HEK293 (cell line): ENCODE measurements around the gene TMEM256.
"Not testable (repeated sequence)": the region's sequence is repeated elsewhere in the genome, so short reads cannot be mapped to it uniquely, and the experiment has no call there.

Experiments used
- BCL11A ChIP-seq: fragments of 450-650 bp; formaldehyde crosslinking; IDR thresholded peaks from 2 replicates; pipeline ENCODE4 v1.5.1; 2016; ENCODE audit warnings: low read depth, missing biosample characterization, missing genetic modification characterization
- EGR2 ChIP-seq: fragments of 450-650 bp; formaldehyde crosslinking; IDR thresholded peaks from 2 replicates; pipeline ENCODE4 v1.5.1; 2016; ENCODE audit warnings: low read depth, missing biosample characterization, missing genetic modification characterization
- ZNF221 ChIP-seq: fragments of 450-650 bp; formaldehyde crosslinking; IDR thresholded peaks from 2 replicates; pipeline ENCODE4 v1.5.1; 2017; ENCODE audit warnings: missing biosample characterization, missing genetic modification characterization, borderline replicate concordance
- ZNF626 ChIP-seq: fragments of 450-650 bp; sonication (Bioruptor Pico); formaldehyde crosslinking; IDR thresholded peaks from 2 replicates; pipeline ENCODE4 v1.5.1; 2018; ENCODE audit warnings: missing biosample characterization, missing genetic modification characterization, inconsistent platforms
- ZNF629 ChIP-seq: fragments of 450-650 bp; formaldehyde crosslinking; IDR thresholded peaks from 2 replicates; pipeline ENCODE4 v1.5.1; 2017; ENCODE audit warnings: missing biosample characterization, missing genetic modification characterization
- TF ChIP-seq, protein P1 (sequence below): fragments of 450-650 bp; formaldehyde crosslinking; IDR thresholded peaks from 2 replicates; pipeline ENCODE4 v1.5.1; 2016; ENCODE audit warnings: missing biosample characterization, missing genetic modification characterization
- TF ChIP-seq, protein P2 (sequence below): fragments of 450-650 bp; formaldehyde crosslinking; conservative IDR thresholded peaks from 2 replicates; pipeline ENCODE4 v1.5.1; 2016; ENCODE audit warnings: low read depth, missing biosample characterization, missing genetic modification characterization
- TF ChIP-seq, protein P3 (sequence below): fragments of 450-650 bp; formaldehyde crosslinking; IDR thresholded peaks from 2 replicates; pipeline ENCODE4 v1.5.1; 2016; ENCODE audit warnings: missing biosample characterization, missing genetic modification characterization, low read depth
- TF ChIP-seq, protein P4 (sequence below): fragments of 450-650 bp; formaldehyde crosslinking; IDR thresholded peaks from 2 replicates; pipeline ENCODE4 v1.5.1; 2017; ENCODE audit warnings: missing biosample characterization, mild to moderate bottlenecking, missing genetic modification characterization, moderate library complexity

DNA sequence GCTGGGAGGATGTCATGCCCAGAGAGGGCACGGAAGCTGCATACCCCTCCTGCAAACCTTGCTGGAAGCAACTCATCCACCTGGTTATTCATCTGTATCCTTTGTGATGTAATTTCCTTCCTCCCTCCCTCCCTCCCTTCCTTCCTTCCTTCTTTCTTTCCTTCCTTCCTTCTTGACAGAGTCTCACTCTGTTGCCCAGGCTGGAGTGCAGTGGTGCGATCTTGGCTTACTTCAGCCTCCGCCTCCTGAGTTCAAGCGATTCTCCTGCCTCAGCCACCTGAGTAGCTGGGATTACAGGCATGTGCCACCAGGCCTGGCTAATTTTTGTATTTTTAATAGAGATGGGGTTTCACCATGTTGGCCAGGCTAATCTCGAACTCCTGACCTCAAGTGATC is 35.3 kb downstream of the TMEM256 start:
- TF ChIP-seq ZNF626 (tag by site-specific recombination); ZNF221; BCL11A (tag by site-specific recombination); EGR2 (tag by site-specific recombination); ZNF629 (tag by site-specific recombination): not testable (repeated sequence)
- TF ChIP-seq, protein P1, sequence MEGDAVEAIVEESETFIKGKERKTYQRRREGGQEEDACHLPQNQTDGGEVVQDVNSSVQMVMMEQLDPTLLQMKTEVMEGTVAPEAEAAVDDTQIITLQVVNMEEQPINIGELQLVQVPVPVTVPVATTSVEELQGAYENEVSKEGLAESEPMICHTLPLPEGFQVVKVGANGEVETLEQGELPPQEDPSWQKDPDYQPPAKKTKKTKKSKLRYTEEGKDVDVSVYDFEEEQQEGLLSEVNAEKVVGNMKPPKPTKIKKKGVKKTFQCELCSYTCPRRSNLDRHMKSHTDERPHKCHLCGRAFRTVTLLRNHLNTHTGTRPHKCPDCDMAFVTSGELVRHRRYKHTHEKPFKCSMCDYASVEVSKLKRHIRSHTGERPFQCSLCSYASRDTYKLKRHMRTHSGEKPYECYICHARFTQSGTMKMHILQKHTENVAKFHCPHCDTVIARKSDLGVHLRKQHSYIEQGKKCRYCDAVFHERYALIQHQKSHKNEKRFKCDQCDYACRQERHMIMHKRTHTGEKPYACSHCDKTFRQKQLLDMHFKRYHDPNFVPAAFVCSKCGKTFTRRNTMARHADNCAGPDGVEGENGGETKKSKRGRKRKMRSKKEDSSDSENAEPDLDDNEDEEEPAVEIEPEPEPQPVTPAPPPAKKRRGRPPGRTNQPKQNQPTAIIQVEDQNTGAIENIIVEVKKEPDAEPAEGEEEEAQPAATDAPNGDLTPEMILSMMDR: not testable (repeated sequence)
- TF ChIP-seq, protein P2, sequence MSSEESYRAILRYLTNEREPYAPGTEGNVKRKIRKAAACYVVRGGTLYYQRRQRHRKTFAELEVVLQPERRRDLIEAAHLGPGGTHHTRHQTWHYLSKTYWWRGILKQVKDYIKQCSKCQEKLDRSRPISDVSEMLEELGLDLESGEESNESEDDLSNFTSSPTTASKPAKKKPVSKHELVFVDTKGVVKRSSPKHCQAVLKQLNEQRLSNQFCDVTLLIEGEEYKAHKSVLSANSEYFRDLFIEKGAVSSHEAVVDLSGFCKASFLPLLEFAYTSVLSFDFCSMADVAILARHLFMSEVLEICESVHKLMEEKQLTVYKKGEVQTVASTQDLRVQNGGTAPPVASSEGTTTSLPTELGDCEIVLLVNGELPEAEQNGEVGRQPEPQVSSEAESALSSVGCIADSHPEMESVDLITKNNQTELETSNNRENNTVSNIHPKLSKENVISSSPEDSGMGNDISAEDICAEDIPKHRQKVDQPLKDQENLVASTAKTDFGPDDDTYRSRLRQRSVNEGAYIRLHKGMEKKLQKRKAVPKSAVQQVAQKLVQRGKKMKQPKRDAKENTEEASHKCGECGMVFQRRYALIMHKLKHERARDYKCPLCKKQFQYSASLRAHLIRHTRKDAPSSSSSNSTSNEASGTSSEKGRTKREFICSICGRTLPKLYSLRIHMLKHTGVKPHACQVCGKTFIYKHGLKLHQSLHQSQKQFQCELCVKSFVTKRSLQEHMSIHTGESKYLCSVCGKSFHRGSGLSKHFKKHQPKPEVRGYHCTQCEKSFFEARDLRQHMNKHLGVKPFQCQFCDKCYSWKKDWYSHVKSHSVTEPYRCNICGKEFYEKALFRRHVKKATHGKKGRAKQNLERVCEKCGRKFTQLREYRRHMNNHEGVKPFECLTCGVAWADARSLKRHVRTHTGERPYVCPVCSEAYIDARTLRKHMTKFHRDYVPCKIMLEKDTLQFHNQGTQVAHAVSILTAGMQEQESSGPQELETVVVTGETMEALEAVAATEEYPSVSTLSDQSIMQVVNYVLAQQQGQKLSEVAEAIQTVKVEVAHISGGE (tag by site-specific recombination): not testable (repeated sequence)
- TF ChIP-seq, protein P3, sequence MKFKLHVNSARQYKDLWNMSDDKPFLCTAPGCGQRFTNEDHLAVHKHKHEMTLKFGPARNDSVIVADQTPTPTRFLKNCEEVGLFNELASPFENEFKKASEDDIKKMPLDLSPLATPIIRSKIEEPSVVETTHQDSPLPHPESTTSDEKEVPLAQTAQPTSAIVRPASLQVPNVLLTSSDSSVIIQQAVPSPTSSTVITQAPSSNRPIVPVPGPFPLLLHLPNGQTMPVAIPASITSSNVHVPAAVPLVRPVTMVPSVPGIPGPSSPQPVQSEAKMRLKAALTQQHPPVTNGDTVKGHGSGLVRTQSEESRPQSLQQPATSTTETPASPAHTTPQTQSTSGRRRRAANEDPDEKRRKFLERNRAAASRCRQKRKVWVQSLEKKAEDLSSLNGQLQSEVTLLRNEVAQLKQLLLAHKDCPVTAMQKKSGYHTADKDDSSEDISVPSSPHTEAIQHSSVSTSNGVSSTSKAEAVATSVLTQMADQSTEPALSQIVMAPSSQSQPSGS (tag by site-specific recombination): not testable (repeated sequence)
- TF ChIP-seq, protein P4, sequence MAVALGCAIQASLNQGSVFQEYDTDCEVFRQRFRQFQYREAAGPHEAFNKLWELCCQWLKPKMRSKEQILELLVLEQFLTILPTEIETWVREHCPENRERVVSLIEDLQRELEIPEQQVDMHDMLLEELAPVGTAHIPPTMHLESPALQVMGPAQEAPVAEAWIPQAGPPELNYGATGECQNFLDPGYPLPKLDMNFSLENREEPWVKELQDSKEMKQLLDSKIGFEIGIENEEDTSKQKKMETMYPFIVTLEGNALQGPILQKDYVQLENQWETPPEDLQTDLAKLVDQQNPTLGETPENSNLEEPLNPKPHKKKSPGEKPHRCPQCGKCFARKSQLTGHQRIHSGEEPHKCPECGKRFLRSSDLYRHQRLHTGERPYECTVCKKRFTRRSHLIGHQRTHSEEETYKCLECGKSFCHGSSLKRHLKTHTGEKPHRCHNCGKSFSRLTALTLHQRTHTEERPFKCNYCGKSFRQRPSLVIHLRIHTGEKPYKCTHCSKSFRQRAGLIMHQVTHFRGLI (tag by site-specific recombination): not testable (repeated sequence)
